ENCODE results near the gene CARNS1.

DNA sequence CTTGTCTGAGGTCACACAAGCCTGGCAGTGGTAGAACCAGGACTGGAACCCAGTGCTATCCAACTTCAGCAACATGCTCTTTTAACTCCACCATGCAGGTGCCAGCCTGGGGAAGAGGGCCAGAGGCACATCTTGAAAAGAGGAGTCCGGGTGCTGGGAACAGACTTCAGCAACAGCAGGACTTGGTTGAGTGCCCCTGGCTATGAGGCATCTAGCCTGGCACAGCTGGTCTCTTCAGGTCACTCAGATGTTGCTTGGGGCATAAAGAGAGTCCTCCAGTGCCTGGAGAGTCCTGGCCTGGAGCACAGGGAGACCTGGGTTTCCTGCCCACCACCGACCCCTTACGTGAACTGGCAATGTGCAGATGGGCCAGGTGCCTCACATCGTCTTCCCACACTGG, 36.9 kb upstream of the CARNS1 start:
- TF ChIP-seq, protein P1, sequence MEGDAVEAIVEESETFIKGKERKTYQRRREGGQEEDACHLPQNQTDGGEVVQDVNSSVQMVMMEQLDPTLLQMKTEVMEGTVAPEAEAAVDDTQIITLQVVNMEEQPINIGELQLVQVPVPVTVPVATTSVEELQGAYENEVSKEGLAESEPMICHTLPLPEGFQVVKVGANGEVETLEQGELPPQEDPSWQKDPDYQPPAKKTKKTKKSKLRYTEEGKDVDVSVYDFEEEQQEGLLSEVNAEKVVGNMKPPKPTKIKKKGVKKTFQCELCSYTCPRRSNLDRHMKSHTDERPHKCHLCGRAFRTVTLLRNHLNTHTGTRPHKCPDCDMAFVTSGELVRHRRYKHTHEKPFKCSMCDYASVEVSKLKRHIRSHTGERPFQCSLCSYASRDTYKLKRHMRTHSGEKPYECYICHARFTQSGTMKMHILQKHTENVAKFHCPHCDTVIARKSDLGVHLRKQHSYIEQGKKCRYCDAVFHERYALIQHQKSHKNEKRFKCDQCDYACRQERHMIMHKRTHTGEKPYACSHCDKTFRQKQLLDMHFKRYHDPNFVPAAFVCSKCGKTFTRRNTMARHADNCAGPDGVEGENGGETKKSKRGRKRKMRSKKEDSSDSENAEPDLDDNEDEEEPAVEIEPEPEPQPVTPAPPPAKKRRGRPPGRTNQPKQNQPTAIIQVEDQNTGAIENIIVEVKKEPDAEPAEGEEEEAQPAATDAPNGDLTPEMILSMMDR (conservative IDR thresholded peaks at IDR 0.05; ENCODE audit: low read length), result no peak
- no peak for TF ChIP-seq EZH2phosphoT487 (IDR thresholded peaks at IDR 0.05; ENCODE audit: borderline replicate concordance)

All from Loucy (cell line).